GM18511 (cell line): ENCODE measurements around the gene SCG3.

Experiments used
- ATAC-seq: cut with Tn5 transposase; IDR thresholded peaks from one replicate; pipeline ENCODE4 v1.9.1; 2021; ENCODE audit warnings: mild to moderate bottlenecking, moderate library complexity; ENCODE audit not compliant: unreplicated experiment

SCG3 gene

DNA sequence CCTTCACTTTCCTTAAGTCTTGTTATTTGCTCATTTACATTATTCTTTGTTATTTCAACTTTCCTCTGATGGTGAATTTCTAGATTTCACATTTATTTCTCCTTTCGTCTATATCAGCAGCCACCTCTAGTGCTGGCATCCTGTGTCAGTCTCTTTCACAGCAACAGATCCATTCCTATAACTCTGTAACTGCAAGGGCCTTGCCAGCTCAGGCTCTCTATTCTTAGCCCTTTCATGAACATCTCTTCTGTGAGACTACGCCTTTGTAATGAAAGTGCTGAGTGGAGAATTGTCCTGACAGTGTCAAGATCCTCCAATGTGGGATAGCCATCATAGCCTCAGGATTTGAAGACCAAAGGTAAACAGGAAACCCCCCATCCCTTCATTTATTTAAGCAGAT, 3.9 kb upstream of the SCG3 start:
- ATAC-seq = no peak

DNA sequence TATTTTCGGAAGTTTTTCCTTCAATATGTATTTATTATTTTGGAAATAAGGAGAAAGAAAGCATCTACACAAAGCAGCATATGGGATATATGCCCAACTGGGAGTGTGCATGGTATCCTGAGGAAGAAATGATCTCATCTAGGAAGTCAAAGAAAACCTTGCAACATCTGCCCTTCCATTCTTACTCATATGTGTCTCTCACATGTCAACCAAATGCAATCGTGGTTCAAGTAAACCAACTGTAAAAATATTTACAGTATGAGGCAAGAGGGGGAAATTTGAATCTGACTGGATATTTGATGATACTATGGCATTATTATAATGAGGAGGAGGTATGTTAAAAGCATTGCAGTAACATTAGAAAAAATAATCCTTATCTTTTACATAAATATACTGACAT, 3.2 kb upstream of the SCG3 start:
- no peak for ATAC-seq

DNA sequence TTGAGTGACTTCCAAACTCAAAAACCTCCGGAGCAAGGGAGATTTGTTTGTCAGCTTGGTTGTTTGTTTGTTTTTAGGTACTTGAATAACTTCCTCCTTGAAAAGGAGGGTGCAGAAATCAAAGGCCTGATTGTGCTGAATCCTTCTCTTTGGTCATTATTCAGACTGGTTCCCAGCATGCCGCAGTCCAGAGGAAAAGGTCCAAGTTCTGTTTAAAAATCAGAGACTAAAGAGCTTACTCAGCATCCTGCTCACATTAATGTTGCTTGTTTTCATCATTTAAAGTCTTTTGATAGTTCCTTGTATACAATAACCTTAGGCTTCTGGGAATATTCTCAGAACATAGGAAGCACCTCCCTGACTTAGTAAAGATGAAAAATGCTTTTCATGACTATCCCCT, 982 bp upstream of the SCG3 start:
- ATAC-seq = no peak

DNA sequence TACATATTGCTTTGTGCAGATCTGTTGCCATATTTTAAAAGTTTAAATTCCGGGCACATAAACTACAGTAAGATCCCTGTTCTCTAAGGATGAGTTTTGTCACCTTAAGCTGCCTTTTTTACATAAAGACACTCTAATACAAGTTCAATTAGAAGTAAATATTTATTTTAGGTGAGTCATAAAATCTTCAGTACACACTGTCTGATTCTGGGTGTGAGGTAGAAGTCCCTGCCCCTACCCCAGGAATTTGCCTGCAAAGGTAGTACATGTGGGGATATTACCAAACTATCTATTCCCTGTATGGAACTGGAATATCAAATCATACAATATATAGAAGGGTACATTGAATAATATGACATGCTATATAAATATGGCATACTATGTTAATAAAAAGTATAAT, 6.3 kb downstream of the SCG3 start:
- ATAC-seq = no peak

DNA sequence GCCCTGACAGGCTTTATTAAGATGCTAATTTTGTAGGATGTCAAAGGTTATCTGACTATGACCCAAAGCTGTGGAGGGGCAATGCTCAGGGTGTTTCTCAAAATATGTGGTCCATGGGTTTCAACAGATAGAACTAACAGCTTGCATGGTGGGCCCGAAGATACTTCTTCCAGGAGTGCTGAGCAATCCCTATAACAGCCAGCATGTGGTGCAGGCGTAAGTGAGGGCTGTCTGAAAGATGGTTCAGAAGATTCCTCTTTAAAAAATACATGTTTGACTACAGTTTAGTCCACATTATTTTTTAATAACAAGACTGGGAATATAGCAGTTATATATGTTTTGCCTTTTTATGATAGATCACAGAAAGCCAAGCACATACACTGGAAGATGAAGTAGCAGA, 7.6 kb downstream of the SCG3 start:
- no peak for ATAC-seq

DNA sequence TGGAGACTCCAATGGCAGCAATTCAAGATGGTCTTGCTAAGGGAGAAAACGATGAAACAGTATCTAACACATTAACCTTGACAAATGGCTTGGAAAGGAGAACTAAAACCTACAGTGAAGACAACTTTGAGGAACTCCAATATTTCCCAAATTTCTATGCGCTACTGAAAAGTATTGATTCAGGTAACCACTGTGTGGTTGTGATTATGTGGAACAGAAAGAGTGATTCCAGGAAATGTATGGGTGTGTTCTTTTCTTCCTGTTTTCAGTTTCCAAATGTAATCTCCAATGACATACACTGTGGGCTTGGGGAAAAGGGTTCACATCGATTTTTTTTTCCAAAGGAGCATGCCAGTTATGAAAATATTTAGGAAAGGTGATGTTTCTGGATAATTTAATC, 10.9 kb downstream of the SCG3 start:
- ATAC-seq = no peak

DNA sequence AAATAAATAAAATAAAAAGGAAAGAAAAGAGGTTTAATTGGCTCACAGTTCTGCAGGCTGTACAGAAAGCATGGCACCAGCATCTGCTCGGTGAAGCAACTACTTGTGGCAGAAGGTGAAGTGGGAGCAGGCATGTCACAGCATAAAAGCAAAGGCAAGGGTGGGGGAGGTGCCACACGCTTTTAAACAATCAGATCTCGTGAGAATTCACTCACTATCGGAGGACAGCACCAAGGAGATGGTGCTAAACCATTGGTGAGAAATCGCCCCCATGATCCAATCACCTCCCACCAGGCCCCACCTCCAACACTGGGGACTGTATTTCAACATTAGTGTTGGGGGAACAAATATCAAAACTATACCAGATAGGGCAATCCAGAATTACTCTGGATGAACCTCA, 15.3 kb downstream of the SCG3 start:
- no peak for ATAC-seq

DNA sequence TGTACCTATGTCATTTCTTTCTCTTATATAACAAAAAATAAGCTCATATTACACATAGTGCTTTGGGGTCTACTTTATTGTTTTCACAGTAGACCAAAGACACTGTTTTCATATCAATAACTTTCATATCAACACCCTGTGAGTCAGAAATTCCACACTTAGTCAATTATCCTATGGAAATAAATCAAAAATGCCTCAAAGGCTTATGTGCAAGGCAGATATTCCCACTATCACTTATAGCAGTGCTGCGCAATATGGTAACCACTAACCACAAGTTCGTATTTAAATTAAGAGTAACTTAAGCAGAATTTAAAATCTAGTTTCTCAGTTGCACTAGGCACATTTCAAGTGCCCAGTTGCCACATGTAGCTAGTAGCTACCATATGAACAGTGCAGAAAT, 15.9 kb downstream of the SCG3 start:
- ATAC-seq = no peak

DNA sequence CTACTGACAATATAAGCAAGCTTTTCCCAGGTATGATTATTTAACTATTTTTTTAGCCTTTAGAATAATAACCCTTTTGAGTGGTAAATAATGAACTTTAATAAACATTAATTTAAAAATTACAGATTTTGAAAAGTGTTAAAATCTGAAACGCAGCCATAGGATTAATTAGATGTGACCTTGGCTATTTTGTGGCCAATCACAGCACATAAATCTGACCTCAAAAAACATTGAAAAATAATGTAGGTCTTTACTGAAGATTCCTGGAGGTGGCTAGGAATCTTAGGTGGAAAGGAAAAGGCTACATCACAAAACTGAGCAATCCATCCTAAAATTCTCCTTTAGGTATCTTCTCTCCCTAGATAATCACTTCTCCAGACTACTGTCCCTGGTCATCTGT, 18.1 kb downstream of the SCG3 start:
- no peak for ATAC-seq

DNA sequence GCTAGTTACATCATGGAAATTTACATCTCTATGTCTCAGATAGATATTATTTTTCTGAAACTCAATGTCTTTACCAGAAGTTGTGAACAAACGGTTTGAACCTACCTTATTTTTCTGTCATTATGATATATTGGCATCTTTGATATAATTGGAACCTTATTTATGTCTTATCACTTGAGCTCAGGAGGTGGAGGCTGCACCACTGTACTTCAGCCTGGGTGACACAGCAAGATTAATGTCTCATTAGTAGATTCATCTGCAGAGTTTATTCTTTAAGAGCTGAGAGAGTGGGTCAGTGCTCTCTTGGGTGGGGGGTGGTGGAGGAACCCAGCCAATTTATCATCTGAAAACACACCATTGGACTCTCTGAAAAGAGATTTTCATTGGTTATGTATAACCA, 21.4 kb downstream of the SCG3 start:
- ATAC-seq = no peak

DNA sequence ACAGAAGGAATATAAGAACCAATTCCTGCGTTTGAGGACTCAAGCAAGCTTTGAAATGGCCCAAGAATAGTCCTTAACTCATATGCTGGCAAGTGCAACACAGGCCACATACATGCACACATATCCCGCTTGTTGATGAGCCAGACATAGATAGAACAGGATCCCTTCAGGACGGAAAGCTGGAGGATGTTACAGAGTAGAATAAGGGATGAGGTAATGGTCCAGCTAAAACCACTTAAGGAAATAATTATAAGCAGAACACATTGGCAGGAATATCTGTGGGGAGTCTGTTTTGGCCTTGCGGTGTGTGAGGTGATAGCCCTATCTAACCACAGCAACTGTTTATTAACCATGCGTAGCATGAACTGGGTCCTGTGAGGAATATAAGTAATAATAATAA, 25.0 kb downstream of the SCG3 start:
- no peak for ATAC-seq

DNA sequence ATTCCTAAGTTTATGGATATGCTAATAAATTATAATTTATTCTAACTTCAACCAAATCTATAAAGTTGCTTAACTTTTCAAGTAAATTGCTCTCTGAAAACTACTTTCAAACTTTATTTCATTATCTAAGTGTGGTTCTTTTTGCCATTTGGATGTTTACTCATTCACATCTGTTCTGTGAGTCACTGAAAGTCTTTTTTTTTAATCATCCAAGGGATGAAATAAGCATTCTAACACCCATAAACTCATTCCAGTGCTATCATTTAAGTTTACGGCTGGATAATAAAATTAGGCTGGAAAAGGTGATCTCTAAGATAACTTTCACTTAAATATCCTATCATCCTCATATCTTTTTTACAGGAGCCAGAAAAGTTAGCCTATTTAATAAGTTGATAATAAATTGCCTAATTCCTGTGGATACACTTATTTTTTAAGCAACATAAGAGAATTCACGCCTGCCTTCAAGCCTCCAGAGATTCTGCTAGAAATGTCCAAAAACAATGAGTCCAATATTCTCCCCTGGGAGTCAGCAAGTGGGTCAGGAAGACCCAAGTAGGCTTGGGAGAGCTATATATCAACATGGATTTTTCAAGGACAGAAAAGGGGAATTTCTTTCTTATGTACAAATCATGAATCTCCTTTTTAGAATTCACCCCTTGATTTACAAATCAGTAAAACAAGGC, 25.8 kb downstream of the SCG3 start:
- ATAC-seq = no peak

DNA sequence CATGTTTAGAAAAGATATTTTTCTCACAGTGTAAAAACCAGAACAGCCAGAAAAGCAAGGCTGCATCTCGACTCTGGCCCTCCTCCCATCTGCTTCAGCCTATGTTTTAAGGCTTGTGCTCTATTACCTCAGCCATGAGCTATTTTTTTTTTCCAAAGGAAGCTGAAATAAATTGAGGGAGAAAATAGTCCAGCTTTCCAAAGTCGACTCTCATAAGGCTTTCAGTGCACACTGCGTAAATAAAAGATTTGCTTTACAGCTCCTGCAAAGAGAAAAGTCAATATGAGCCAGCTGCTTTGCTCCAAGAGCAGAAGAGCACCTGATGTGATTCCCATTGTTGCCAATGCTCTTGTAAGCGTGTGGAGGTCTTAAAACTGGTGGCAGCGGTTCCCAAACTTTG, 26.7 kb downstream of the SCG3 start:
- ATAC-seq = no peak

DNA sequence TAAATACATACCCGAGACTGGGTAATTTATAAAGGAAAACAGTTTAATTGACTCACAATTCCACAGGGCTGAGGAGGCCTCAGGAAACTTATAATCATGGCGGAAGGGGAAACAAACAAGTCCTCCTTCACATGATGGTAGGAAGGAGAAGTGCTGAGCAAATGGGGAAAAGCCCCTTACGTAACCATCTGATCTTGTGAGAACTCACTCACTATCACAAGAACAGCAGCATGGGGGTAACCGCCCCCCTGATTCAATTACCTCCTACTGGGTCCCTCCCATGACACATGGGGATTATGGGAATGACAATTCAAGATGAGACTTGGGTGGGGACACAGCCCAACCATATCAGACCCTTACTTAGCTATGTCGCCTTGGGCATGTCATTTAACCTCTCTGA, 27.7 kb downstream of the SCG3 start:
- ATAC-seq = no peak

DNA sequence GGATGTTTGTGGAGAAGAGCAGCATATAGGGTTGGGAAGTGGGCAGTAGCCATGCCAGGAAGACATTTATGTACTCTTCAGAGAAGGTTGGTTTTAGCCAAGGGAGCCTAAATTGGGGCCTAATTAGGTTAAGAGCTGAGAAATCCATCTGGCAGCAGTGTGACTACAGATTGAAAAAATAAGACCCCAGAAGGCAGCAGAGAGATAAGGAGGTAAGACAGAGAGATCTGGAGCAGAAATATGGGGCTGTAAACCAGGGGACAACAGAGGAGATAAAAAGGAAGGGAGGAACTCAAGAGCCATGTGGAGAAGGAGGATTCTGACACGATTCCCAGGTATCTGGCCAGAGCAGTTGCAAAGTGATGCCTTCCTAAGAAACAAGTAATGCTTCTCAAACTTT, 32.9 kb downstream of the SCG3 start:
- no peak for ATAC-seq

DNA sequence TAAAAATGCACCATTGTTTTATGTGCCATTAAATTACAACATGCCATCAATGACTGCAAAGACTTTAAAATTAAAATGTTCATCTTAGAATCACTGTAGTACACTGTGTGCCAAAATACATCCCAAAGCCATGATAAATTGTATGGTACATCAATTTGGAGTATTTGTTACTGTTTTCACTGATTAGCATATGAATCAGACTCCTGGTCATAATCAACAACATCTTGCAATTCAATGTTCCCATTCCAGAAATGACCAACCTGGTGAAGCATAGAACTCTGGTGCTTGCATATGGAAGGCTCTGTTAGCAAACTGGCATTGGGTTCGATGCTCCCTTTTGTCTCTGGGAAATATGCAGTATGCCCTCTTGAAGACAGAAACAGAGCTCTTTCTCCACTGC, 33.6 kb downstream of the SCG3 start:
- ATAC-seq = no peak

DNA sequence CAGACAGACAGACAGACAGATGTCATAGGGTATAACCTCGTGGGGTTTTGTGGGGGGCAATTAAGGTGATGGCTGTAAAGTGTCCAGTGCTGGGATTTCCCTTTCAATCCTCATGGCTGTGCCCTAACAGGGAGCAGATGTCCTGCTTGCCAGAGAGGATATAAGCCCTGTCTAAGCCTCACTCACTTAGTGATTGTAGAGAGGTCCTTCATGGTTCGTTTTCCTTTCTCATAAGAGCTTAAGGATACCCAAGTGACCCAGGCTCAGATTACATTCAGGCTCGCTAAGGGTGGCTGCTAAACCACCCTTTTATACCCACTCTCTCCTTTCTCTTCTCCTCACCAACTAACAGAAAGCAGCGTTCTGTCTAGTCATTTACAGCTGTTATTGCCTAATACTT, 36.9 kb downstream of the SCG3 start:
- ATAC-seq = no peak

DNA sequence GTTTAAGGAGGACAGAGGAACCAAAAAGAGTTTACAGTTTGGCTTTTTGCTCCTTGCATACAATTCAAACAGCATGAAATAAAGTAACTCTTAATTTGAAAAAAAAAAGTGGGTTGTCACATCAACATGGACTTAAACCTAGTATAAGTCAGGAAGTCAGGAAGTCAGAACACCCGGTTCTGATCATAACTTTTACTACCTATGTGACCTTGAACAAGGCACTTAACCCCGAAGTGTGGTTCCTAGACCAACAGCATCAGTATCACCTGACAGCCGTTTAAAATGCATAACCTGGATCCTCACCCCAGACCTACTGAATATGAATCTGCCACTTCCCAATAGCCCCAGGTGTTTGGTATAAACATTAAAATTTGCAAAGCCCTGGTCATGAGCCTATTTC, 37.4 kb downstream of the SCG3 start:
- ATAC-seq = no peak

DNA sequence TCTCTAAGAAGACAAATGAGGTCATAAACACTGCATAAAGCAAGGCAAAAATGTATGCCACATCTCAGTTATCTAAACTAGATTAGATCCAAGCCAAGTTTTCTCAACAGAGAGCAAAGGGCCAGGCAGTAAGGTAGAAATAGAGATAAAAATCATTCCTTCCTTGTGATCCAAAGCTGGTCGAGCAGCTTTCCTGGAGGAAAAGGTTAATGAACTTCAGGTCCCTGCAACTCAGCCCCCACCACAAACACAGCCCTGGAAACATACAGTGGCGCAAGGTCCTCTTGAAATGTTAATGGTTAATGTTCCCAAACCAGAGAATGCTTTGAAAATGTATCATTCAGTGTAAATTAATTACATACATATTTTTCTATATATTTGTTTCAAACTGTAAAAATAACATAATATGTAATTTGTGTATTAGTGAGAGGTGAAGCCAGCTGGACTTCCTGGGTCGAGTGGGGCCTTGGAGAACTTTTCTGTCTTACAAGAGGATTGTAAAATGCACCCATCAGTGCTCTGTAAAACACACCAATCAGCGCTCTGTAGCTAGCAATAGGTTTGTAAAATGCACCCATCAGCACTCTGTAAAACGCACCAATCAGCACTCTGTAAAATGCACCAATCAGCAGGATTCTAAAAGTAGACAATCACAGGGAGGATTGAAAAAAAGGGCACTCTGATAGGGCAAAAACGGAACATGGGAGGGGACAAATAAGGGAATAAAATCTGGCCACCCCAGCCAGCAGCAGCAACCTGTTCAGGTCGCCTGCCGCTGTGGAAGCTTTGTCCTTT, 39.1 kb downstream of the SCG3 start:
- ATAC-seq = no peak

DNA sequence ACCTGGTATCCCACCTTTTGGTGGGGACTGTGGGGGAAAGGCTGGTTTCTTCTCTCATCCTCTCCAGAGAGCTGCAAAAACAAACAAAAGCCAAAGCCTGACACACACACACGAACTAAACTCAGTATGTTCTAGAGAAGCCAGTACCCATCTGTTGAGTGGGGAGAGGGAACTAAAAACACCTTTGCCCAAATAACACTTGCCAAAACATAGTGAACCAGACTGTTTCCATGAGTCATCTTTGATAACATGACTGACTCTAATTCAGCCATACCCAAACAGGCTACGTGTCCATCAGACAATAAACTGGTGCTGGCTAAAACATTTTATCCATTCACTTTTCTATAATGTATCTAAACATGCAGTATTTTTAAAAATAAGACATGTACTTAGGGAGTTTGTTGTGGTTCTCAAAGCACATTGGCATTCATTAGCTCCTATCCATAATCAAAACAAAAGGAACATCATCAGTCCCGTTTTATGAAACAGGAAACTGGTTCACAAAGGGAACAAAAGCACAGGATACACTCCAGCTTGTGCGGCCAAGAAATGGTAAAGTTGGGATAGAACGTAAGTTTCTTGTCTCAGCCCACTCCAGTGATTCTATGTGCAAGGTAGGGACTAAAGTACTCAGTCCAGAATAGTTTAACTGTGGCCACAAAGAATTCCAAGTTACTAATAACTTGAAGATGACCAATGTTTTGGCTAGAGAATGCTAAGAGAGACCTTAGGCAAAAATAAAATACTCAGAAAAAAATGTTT, 40.1 kb downstream of the SCG3 start:
- no peak for ATAC-seq

DNA sequence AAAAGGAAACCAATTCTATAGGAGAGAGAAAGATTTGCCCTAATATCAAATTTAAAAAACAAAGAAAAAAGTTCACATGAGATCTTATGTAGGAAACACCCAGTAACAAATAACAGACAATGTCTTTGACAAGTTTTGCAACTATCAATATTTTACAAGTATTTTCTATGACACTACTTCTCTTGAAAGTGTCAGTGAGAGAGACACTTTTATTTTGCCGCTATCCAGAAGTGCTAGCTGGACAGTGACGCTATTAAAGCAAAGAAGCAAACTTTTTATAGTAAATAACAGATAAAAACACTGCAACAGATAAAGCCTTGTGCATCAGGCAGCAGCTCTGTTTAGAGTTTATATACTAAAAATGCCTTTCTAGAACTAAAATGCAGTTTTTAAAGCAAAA, 42.9 kb downstream of the SCG3 start:
- no peak for ATAC-seq

DNA sequence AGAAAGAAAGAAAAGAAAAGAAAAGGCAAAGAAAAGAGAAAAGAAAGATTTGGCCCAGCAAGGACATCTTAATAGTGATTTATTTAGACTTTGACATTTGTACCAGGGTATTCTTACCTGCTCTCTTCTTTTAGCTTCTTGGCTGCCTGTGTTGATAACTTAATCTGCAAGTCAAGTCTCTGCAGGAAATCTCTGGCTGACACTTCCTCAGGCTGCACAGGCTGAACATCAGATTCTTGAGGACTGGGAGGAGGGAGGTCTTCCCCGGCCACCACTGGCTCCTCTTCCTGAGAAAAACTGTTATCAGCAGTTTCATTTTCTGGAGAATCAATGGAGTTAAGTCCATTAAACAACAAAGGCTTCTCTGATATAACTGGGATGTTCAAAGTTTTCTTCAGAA, 43.4 kb downstream of the SCG3 start:
- no peak for ATAC-seq
